GM12873 (cell line): ENCODE data around the gene SPDEF.

Experiments
- CTCF ChIP-seq: IDR thresholded peaks from 2 replicates; pipeline ENCODE4 v1.5.1; 2012; ENCODE audit warnings: low read depth, mild to moderate bottlenecking, moderate library complexity, low read length, control low read depth; ENCODE audit not compliant: insufficient read depth; ENCODE audit errors: missing control alignments

The SPDEF gene

GRCh38 chr6:34509782-34510181, 46.3 kb downstream of the SPDEF start:
- TF ChIP-seq CTCF, result no peak

GRCh38 chr6:34508425-34508824, 47.7 kb downstream of the SPDEF start:
- no peak for TF ChIP-seq CTCF

- no peak for TF ChIP-seq CTCF
These were observed 49.4 kb downstream of the SPDEF start for GRCh38 chr6:34506718-34507117.

GRCh38 chr6:34497411-34497810, 58.7 kb downstream of the SPDEF start:
- TF ChIP-seq CTCF, result no peak

- no peak for TF ChIP-seq CTCF
These were observed 59.9 kb downstream of the SPDEF start for GRCh38 chr6:34496103-34496685.

- no peak for TF ChIP-seq CTCF
These were observed 61.2 kb downstream of the SPDEF start for GRCh38 chr6:34494973-34495372.

- TF ChIP-seq CTCF, result no peak
These were observed 62.8 kb downstream of the SPDEF start for GRCh38 chr6:34493344-34493743.
